IPS DF 4.7 (cell line): ENCODE data around the gene CRELD1.
"Not testable (repeated sequence)": the region's sequence is repeated elsewhere in the genome, so short reads cannot be mapped to it uniquely, and the experiment has no call there.

ENCODE experiments used
- DNase-seq: peaks from one replicate; pipeline ENCODE4 v3.0.0-alpha.2; 2013; ENCODE audit warnings: low spot score; ENCODE audit errors: extremely low read depth

Gene CRELD1

GRCh38 chr3:9934235-9934621 is 594 bp downstream of the CRELD1 start:
- DNase-seq, result no peak

GRCh38 chr3:9934993-9935392 is 1.4 kb downstream of the CRELD1 start:
- DNase-seq, result no peak

DNA sequence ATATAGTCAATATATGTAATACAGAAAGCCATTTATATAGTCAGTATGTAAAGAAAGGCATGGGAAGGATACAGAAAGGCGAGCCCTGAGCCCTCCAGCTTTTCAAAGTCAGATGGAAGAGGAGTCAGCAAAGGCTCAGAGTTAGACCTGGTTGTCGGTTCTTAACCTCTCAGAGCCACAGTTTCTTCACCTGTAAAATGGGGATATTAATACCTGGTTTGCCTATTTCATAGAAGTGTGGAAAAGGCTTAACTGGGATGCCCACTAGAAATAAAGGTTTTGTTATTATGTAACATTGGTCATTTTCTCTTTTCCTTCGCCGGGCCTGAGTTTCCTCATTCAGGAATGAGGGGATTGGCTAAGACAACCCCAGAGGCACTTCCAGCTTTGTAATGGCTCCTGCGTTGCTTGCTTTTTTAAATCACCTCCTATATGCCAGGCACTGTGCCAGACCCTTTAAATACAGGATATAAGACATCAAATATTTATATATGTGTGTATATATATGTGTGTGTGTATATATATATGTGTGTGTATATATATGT is 2.4 kb downstream of the CRELD1 start:
- no peak for DNase-seq

- DNase-seq, result no peak
Observed at GRCh38 chr3:9937486-9938238, 4.0 kb downstream of the CRELD1 start.

- DNase-seq, result no peak
Observed at GRCh38 chr3:9938966-9939365, 5.3 kb downstream of the CRELD1 start.

DNA sequence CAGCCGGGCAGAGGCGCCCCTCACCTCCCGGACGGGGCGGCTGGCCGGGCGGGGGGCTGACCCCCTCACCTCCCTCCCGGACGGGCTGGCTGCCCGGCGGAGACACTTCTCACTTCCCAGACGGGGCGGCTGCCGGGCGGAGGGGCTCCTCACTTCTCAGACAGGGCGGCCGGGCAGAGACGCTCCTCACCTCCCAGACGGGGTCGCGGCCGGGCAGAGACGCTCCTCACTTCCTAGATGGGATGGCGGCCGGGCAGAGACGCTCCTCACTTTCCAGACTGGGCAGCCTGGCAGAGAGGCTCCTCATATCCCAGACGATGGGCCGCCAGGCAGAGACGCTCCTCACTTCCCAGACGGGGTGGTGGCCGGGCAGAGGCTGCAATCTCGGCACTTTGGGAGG is 6.3 kb downstream of the CRELD1 start:
- DNase-seq, result not testable (repeated sequence)

DNA sequence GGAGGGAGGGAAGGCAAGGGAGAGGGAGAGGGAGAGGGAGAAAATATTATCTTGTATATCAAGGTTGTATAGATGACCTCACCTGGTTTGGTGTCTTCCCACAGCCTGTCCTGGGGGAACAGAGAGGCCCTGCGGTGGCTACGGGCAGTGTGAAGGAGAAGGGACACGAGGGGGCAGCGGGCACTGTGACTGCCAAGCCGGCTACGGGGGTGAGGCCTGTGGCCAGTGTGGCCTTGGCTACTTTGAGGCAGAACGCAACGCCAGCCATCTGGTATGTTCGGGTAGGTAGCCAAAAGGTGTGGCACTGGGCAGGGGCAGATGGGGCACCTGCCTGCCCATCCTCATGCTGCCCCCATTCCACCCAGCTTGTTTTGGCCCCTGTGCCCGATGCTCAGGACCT is 7.1 kb downstream of the CRELD1 start:
- no peak for DNase-seq

DNA sequence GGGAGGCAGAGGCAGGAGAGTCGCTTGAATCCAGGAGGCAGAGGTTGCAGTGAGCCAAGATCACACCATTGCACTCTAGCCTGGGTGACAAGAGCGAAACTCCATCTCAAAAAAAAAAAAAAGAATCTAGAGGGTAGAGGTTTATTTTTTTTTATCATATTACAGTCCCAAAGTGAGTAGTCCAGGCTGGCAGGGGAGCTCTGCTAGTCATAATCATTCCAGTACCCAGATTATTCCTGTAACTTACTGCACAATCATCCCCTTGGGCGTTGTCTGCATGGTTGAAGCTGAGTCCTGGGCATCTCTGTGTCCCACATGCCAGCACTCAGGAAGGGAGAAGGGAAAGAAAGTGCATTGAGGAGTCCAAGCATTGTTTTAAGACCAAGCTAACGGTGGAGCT is 8.5 kb downstream of the CRELD1 start:
- no peak for DNase-seq

DNA sequence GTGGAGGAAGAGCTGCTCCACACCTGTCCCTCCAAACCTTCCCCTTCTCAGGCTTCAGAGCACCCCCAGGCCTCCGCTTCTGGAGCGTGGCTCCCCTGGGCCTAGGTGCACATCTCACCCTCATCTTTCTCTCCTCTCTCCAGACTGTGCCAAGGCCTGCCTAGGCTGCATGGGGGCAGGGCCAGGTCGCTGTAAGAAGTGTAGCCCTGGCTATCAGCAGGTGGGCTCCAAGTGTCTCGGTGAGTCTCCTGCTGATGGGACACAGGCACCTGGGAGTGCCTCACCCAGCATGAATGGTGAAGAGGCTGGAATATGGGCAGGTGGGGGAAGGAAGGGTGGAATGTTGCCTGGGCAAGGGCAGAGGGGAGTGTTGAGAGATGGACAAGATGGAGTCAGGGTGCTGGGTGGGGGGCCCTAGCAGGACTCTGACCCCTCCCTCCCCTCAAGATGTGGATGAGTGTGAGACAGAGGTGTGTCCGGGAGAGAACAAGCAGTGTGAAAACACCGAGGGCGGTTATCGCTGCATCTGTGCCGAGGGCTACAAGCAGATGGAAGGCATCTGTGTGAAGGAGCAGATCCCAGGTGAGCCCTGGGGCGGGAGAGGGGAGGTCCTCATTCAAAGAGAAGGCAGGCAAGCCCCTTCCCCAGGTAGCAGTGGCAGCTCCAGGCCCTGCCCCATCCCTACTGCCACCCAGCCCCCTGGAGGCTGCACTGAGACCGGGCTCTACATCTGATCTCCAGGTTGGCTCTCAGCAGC is 9.5 kb downstream of the CRELD1 start:
- no peak for DNase-seq

GRCh38 chr3:9944271-9944670 is 10.6 kb downstream of the CRELD1 start:
- DNase-seq, result no peak

DNA sequence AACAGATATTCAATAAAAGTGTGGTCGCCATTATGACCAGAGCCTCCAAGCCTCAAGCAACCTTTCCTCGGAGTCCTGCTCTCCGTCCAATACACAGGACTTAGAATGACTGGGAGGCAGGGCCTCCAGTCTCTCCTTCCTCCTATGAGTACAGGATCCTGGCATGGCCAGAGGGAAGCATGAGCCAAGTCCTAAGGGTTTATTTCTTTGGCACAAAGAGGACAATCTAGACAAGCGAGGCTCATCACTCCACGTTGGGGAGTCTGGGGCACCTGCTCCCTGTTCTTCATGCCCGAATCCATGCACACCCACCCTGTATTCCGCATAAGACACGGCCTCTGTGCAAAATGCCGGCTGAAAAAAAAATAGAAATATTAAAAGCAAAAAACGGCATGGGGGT is 11.7 kb downstream of the CRELD1 start:
- no peak for DNase-seq

DNA sequence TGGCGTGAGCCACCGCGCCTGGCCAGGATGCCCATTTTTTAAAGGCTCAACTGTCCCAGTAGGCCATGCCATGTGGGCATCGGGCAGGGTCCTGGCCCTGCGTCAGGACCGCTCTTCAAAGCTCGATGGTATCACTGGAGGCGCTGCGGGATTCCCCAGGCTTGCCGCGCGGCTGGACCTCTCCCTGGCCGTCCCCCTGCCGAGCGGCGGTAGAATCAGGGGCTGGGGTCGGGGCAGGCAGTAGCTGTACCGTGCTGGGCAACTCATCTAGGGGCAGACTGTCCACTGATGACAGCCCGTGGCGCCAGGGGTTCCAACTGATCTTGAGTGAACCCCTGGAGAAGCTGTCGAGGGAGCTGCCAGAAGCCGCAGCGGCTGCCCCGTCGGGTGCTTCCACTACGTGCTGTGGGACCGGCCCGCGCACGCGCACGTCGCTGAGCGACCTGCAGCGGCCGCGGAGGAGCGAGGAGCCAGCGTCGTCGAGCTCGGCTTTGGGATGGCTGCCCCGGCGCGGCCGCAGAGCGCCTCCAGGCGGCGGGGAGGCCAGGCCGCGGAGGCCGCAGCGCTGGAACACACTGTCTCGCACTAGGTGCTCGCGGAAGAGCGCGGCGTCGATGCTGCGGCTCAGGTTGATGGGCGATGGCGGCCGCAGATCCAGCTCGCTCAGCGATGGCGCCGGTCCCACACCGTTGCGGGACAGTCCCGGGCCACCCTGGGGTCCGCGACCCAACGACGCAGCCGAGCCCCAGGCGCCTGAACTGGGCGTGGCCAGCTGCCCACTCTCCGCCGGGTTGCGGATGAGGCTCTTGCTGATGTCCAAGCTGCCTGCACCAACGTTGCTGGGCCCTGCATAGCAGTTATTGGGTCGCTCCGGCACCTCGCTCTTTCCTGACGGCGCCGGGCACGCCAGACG is 12.7 kb downstream of the CRELD1 start:
- DNase-seq, result no peak

GRCh38 chr3:9947025-9947995 is 13.7 kb downstream of the CRELD1 start:
- no peak for DNase-seq

- no peak for DNase-seq
Observed at GRCh38 chr3:9948586-9948985, 15.0 kb downstream of the CRELD1 start.

- no peak for DNase-seq
Observed at GRCh38 chr3:9949115-9949514, 15.5 kb downstream of the CRELD1 start.

DNA sequence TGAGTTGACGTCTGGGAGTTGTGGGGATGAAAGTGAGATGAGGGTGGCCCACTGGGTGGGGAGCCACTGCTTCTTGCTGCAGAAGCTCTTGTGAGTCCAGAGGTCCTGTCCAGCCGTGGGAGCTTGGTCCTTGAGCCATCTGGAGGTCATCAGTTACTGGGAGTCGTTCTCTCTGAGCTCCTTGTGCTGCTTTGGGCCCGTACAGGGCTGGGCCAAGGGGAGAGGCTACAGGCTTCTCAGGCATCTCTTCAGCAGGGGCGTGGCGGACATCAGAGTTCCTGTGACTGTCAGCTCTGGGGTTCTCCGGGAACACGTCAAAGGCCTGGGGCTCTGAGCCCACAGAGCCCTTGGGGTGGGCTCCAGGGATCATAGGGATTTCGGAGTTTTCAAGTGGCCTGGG is 16.0 kb downstream of the CRELD1 start:
- no peak for DNase-seq

- no peak for DNase-seq
Observed at GRCh38 chr3:9951126-9951525, 17.5 kb downstream of the CRELD1 start.

- DNase-seq, result no peak
Observed at GRCh38 chr3:9951598-9951961, 17.9 kb downstream of the CRELD1 start.

GRCh38 chr3:9951962-9952805 is 18.6 kb downstream of the CRELD1 start, which contains the start of gene PRRT3:
Gene PRRT3, minus strand, starts transcription at chr3:9952408. Its CDS starts 2,293 bp downstream, at chr3:9950115.
- DNase-seq, result no peak
